HG03060 (cell line): ENCODE data around the gene IL12RB1.

Experiments
- ATAC-seq: cut with Tn5 transposase; IDR thresholded peaks from one replicate; pipeline ENCODE4 v1.9.1; 2021; ENCODE audit warnings: low read depth, moderate number of reproducible peaks; ENCODE audit not compliant: unreplicated experiment

The IL12RB1 gene

GRCh38 chr19:18013210-18014111, 73.3 kb downstream of the IL12RB1 start:
- no peak for ATAC-seq

- ATAC-seq, result no peak
These were observed 76.6 kb downstream of the IL12RB1 start for GRCh38 chr19:18010149-18010548.

- ATAC-seq, result no peak
These were observed 77.2 kb downstream of the IL12RB1 start for GRCh38 chr19:18009412-18010066.
